Stimulated activated CD4-positive, alpha-beta T cell treated with anti-CD3 and anti-CD28 coated beads, Interleukin-2, amount 100 ng/mL, for 4 hours (primary cell): Measurements from ENCODE around the gene NUDT14.

ENCODE experiments used
- DNase-seq: peaks from one replicate; pipeline ENCODE4 v3.0.0-alpha.2; 2020; ENCODE audit warnings: low read depth

Gene NUDT14

GRCh38 chr14:105146181-105146975, 34.7 kb downstream of the NUDT14 start:
- no peak for DNase-seq

- DNase-seq, result no peak
Measured at GRCh38 chr14:105145381-105146180, 35.5 kb downstream of the NUDT14 start.

- no peak for DNase-seq
Measured at GRCh38 chr14:105144666-105145380, 36.3 kb downstream of the NUDT14 start.

- DNase-seq, result no peak
Measured at GRCh38 chr14:105144026-105144665, 37.0 kb downstream of the NUDT14 start.

GRCh38 chr14:105143451-105144025, 37.6 kb downstream of the NUDT14 start:
- no peak for DNase-seq

GRCh38 chr14:105142651-105143450, 38.3 kb downstream of the NUDT14 start:
- no peak for DNase-seq

GRCh38 chr14:105141486-105142281, 39.4 kb downstream of the NUDT14 start:
- DNase-seq, result no peak

- DNase-seq, result no peak
Measured at GRCh38 chr14:105141026-105141425, 40.1 kb downstream of the NUDT14 start.

GRCh38 chr14:105140581-105140980, 40.5 kb downstream of the NUDT14 start:
- DNase-seq, result no peak

- no peak for DNase-seq
Measured at GRCh38 chr14:105139831-105140239, 41.3 kb downstream of the NUDT14 start.

GRCh38 chr14:105139212-105139825, 41.8 kb downstream of the NUDT14 start:
- no peak for DNase-seq

GRCh38 chr14:105138551-105139111, 42.5 kb downstream of the NUDT14 start:
- no peak for DNase-seq

- no peak for DNase-seq
Measured at GRCh38 chr14:105138021-105138541, 43.0 kb downstream of the NUDT14 start.

- no peak for DNase-seq
Measured at GRCh38 chr14:105137481-105138020, 43.6 kb downstream of the NUDT14 start.

GRCh38 chr14:105136401-105137322, 44.5 kb downstream of the NUDT14 start:
- no peak for DNase-seq

GRCh38 chr14:105135700-105136395, 45.3 kb downstream of the NUDT14 start:
- DNase-seq, result no peak
